DMS53 treated with DMSO at 0.1 percent for 48 hours (cell line): ENCODE results near the gene EIF4A3.

Experiments used
- DNase-seq: peaks from one replicate; lab custom pipeline; 2025; ENCODE audit not compliant: unreplicated experiment; lab: John Stamatoyannopoulos, UW

Gene EIF4A3

GRCh38 chr17:80113033-80113484 is 33.9 kb downstream of the EIF4A3 start:
- no peak for DNase-seq

GRCh38 chr17:80112471-80113032 is 34.4 kb downstream of the EIF4A3 start:
- no peak for DNase-seq

- DNase-seq, result no peak
Measured at GRCh38 chr17:80111702-80112470, 35.0 kb downstream of the EIF4A3 start.

- DNase-seq, result no peak
Measured at GRCh38 chr17:80110927-80111701, 35.8 kb downstream of the EIF4A3 start.

- DNase-seq, result no peak
Measured at GRCh38 chr17:80110447-80110812, 36.5 kb downstream of the EIF4A3 start.

GRCh38 chr17:80109713-80110446 is 37.0 kb downstream of the EIF4A3 start:
- no peak for DNase-seq

- no peak for DNase-seq
Measured at GRCh38 chr17:80109066-80109660, 37.8 kb downstream of the EIF4A3 start.

GRCh38 chr17:80108036-80108971 is 38.6 kb downstream of the EIF4A3 start:
- no peak for DNase-seq

GRCh38 chr17:80107231-80108021 is 39.5 kb downstream of the EIF4A3 start:
- no peak for DNase-seq

- DNase-seq, result no peak
Measured at GRCh38 chr17:80106751-80107150, 40.2 kb downstream of the EIF4A3 start.

- no peak for DNase-seq
Measured at GRCh38 chr17:80106176-80106575, 40.8 kb downstream of the EIF4A3 start.

GRCh38 chr17:80105762-80106161 is 41.2 kb downstream of the EIF4A3 start:
- DNase-seq, result no peak

GRCh38 chr17:80104956-80105375 is 42.0 kb downstream of the EIF4A3 start:
- DNase-seq, result no peak

- peak; percentile 22 for DNase-seq
Measured at GRCh38 chr17:80104321-80104955, 42.5 kb downstream of the EIF4A3 start.

- DNase-seq, result no peak
Measured at GRCh38 chr17:80103449-80104085, 43.4 kb downstream of the EIF4A3 start.

- DNase-seq, result no peak
Measured at GRCh38 chr17:80102664-80103448, 44.1 kb downstream of the EIF4A3 start.

GRCh38 chr17:80101946-80102663 is 44.8 kb downstream of the EIF4A3 start:
- DNase-seq, result no peak
